PC-9 (cell line): ENCODE data around the gene RAP1GAP2.

Source experiments
- EZH2 ChIP-seq: fragments of 200-600 bp; sonication (generic); IDR thresholded peaks from 2 replicates; pipeline ENCODE4 v1.8.0; 2017; ENCODE audit warnings: antibody characterized with exemption, low read depth
- TF ChIP-seq, protein P1 (sequence below): fragments of 200-600 bp; sonication (generic); conservative IDR thresholded peaks from 2 replicates; pipeline ENCODE4 v1.6.1; 2017; ENCODE audit warnings: mixed run types, antibody characterized with exemption, mild to moderate bottlenecking, moderate library complexity

DNA sequence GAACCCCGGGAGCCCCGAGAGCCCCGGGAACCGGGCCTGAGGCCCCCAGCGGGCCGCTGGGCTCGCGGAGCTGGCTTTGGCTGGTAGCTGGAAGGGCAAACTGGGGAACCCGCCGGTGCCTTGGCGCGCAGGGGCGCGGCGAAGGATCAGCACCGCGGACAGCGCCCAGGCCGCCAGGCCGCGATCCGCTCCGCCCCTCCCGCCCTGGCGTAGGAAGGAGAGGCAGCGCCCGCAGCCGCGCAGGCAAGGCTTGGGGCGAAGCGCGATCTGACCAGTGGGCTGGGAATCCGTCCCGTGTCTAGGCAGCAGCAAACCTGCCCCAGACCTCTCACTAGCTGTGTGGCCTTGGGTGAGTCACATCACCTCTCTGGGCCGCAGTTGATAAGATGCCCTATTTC, 46.5 kb upstream of the RAP1GAP2 start:
- TF ChIP-seq, protein P1, sequence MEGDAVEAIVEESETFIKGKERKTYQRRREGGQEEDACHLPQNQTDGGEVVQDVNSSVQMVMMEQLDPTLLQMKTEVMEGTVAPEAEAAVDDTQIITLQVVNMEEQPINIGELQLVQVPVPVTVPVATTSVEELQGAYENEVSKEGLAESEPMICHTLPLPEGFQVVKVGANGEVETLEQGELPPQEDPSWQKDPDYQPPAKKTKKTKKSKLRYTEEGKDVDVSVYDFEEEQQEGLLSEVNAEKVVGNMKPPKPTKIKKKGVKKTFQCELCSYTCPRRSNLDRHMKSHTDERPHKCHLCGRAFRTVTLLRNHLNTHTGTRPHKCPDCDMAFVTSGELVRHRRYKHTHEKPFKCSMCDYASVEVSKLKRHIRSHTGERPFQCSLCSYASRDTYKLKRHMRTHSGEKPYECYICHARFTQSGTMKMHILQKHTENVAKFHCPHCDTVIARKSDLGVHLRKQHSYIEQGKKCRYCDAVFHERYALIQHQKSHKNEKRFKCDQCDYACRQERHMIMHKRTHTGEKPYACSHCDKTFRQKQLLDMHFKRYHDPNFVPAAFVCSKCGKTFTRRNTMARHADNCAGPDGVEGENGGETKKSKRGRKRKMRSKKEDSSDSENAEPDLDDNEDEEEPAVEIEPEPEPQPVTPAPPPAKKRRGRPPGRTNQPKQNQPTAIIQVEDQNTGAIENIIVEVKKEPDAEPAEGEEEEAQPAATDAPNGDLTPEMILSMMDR: no peak
- TF ChIP-seq EZH2: no peak
